Activated CD8-positive, alpha-beta memory T cell treated with anti-CD3 and anti-CD28 coated beads for 36 hours (primary cell): ENCODE measurements around the gene PRR30. TPM values are rescaled to one million over a fixed set of nuclear protein-coding genes. Genes with fewer than 3 reads are reported as not detected.

Experiments used
- CTCF ChIA-PET: fragments of 350-600 bp; sonication (Branson Sonifier 250); formaldehyde crosslinking; loops from one replicate; lab custom pipeline; 2021; ENCODE audit warnings: antibody characterized with exemption; lab: Charles Lee
- POLR2A ChIA-PET: fragments of 350-600 bp; sonication (Branson Sonifier 250); formaldehyde crosslinking; loops from one replicate; lab custom pipeline; 2021; ENCODE audit warnings: antibody characterized with exemption; lab: Charles Lee
- total RNA-seq, 2 experiments: library from RNA; stranded (reverse); gene quantifications; one replicate each; pipeline ENCODE4 v1.2.3, GENCODE V29; 2021

The PRR30 gene
- total RNA-seq, 2 experiments from 2014 or later: not detected

DNA sequence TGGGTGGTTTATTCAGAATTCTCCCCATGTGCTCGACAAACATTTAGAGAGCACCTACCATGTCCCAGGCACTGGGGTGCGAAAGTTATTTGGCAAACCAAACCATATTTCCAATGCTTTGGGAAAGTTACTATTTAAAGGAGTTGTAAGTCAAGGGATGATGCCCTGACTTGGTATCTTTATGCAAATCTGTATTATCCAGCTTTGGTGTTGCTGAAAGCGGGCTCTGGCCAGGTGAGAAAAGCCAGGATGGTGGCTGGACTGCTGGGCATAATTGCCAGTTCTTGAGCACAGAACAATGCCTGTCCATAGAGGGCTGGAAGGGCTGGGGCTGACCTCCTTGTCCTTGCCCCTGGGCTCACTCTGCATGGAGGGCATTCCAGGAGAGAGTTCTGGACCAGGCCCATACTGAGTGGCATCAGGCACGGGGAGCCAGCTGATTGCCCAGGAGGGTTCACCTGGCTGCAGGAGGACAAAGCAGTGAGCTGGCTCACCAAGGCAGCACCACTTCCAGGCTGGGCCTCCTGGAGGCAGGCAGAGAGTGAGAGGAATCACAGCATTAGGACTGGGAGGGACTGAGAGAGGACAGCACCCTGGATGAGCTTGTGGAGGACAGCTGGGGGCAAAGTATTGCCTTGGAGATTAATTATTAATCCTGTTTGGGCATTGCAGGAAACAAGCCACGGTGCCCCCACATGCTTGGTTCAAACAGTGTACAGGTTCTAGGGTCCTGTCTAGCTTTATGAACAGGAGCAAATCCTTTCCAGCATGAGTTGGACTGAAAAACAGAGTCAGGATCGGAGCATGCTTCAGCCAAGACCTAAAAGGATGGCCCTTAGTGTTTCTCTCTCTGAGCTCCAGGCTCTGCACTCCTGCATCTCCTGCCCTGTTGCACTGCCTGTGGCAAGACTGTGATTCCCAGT is 45.5 kb downstream of the PRR30 start:
- CTCF ChIA-PET: interaction anchor here (0.7 to 1.7 kb wide), 2 partner anchors 132 to 134 kb away, joined by 3 to 5 read pairs; no protein-coding TSS in a partner anchor
- POLR2A ChIA-PET: no interaction called here

DNA sequence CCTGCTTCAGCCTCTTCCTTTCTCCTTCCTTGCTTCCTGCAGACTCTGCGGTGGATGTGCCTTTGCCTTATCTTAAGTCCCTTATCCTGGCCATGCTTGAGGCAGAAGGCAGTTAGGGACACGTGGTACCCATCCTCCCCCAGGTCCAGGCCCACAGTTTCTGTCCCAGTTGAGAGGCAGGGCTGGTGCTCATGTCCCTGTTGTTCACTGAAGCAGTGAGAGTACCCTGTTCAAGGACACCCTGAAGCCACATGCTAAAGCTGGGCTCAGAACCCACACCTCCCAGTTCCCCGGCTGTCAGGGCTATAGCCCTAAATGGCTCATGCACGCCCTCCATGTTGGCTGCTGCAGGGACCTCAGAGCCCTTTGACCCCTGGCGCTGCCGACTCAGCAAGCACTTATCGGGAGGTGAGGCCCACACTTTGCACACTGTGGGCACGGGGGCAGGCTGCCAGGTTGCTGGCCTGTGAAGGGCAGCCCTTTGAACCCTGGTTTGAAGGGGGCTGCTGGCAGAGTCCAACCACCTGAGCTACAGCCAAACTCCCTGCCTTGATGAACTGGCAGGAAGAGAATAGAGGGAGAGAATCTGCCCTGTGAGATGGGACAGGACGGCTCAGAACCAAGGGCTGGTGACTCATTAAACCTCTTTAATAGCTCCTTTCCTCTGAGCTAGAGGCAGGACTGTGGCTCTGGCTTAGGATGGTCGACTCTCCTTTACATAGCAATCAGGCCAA is 46.3 kb downstream of the PRR30 start:
- CTCF ChIA-PET: interaction anchor here (1.7 kb wide), 1 partner anchor 131 kb away, joined by 5 read pairs; no protein-coding TSS in a partner anchor
- POLR2A ChIA-PET: no interaction called here

GRCh38 chr2:27091746-27092695 is 47.2 kb downstream of the PRR30 start:
- ChIA-PET CTCF (interaction anchor here (0.5 kb wide), 1 partner anchor 78 kb away, joined by 3 read pairs; no protein-coding TSS in a partner anchor), POLR2A (no interaction called here)

GRCh38 chr2:27089111-27089954 is 49.9 kb downstream of the PRR30 start:
- ChIA-PET POLR2A (no interaction called here), CTCF (interaction anchor here (0.8 to 2.3 kb wide), 4 partner anchors 9 to 190 kb away, joined by 3 to 5 read pairs (median 4); partner anchors contain the start of gene AGBL5)

- ChIA-PET CTCF (interaction anchor here (0.8 to 2.3 kb wide), 4 partner anchors 9 to 191 kb away, joined by 3 to 5 read pairs (median 4); partner anchors contain the start of gene AGBL5), POLR2A (no interaction called here)
Measured at GRCh38 chr2:27088634-27089033, 50.6 kb downstream of the PRR30 start.

DNA sequence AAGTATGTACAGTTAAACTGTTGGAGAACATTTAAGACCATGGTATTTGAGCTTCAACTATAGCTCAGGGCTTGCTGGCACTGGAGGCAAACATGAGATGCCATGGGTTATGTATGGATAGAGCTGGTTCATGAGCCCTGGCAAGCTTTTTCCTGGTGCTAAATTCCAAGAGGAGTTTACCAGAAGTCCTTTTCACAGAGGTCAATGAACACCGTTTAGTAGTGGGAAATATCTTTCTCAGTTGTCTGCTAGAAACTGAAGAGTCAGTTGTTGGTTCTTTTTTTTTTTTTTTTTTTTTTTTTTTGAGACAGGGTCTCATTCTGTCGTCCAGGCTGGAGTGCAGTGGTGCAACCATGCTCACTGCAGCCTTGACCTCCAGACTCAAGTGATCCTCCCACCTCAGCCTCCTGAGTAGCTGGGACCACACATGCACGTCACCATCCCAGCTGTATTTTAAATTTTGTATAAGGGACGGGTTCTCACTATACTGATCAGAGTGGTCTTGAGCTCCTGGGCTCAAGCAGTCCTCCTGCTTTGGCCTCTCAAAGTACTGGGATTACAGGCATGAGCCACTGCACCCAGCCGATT is 51.3 kb downstream of the PRR30 start:
- ChIA-PET POLR2A (interaction anchor here (1.0 to 1.4 kb wide), 2 partner anchors 17 to 25 kb away, joined by 5 to 6 read pairs; partner anchors contain the start of gene OST4), CTCF (interaction anchor here (0.7 to 2.3 kb wide), 6 partner anchors 10 to 252 kb away, joined by 3 to 8 read pairs (median 4); partner anchors contain the start of gene AGBL5)

Other genes with a start within 250 kb of the PRR30 start
- 1 to 10 TPM; 2.4 to 3.8 TPM for gene MAPRE3, start 168.8 kb downstream of the PRR30 start, total RNA-seq
- 10 to 100 TPM; 74.4 to 75.0 TPM for gene TMEM214, start 106.4 kb downstream of the PRR30 start, total RNA-seq
- 10 to 100 TPM; 15.1 to 15.8 TPM for gene AGBL5, start 87.7 kb downstream of the PRR30 start, total RNA-seq
- 100 to 1,000 TPM; 338 to 350 TPM for gene OST4, start 67.8 kb downstream of the PRR30 start, total RNA-seq
- under 1 TPM; 0.48 to 0.69 TPM for gene EMILIN1, start 60.8 kb downstream of the PRR30 start, total RNA-seq
- 10 to 100 TPM; 14.1 to 15.2 TPM for gene KHK, start 52.6 kb downstream of the PRR30 start, total RNA-seq
- 1 to 10 TPM; 4.7 to 7.0 TPM for gene CGREF1, start 20.3 kb downstream of the PRR30 start, total RNA-seq
- gene ABHD1, start 15.6 kb downstream of the PRR30 start, total RNA-seq: under 1 TPM; 0.34 to 0.40 TPM
- gene PREB, start 4.8 kb downstream of the PRR30 start, total RNA-seq: 10 to 100 TPM; 72.0 to 77.0 TPM
- gene TCF23, start 9.6 kb upstream of the PRR30 start, total RNA-seq: not detected
- gene ATRAID, start 72.6 kb upstream of the PRR30 start, total RNA-seq: 10 to 100 TPM; 95.3 to 96.0 TPM
- 10 to 100 TPM; 91.3 to 94.1 TPM for gene SLC5A6, start 72.9 kb upstream of the PRR30 start, total RNA-seq
- gene CAD, start 78.0 kb upstream of the PRR30 start, total RNA-seq: 100 to 1,000 TPM; 156 to 158 TPM
- gene SLC30A3, start 123.6 kb upstream of the PRR30 start, total RNA-seq: under 1 TPM; 0.23 to 0.59 TPM
- not detected for gene DNAJC5G, start 136.0 kb upstream of the PRR30 start, total RNA-seq
- under 1 TPM; 0.15 to 0.30 TPM for gene TRIM54, start 143.0 kb upstream of the PRR30 start, total RNA-seq
- 1 to 10 TPM; 1.0 to 1.1 TPM for gene UCN, start 169.0 kb upstream of the PRR30 start, total RNA-seq
- 10 to 100 TPM; 89.3 to 92.8 TPM for gene MPV17, start 183.7 kb upstream of the PRR30 start, total RNA-seq
- gene GTF3C2, start 217.4 kb upstream of the PRR30 start, total RNA-seq: 10 to 100 TPM; 76.1 to 76.6 TPM
- 10 to 100 TPM; 43.6 to 46.6 TPM for gene EIF2B4, start 230.9 kb upstream of the PRR30 start, total RNA-seq
- 100 to 1,000 TPM; 111 to 112 TPM for gene SNX17, start 231.2 kb upstream of the PRR30 start, total RNA-seq
- gene ZNF513, start 241.3 kb upstream of the PRR30 start, total RNA-seq: 1 to 10 TPM; 8.2 to 9.5 TPM